ENCODE results near the gene MCF2L2.
"Not testable (repeated sequence)": the region's sequence is repeated elsewhere in the genome, so short reads cannot be mapped to it uniquely, and the experiment has no call there.

MCF2L2 gene

GRCh38 chr3:183195266-183195665 is 233.2 kb downstream of the MCF2L2 start:
- DNase-seq: no peak

GRCh38 chr3:183193762-183194689 is 234.4 kb downstream of the MCF2L2 start:
- DNase-seq: no peak

GRCh38 chr3:183192650-183193300 is 235.6 kb downstream of the MCF2L2 start:
- no peak for DNase-seq

GRCh38 chr3:183189641-183190040 is 238.8 kb downstream of the MCF2L2 start:
- DNase-seq: no peak

- DNase-seq: peak; percentile 23
Observed at GRCh38 chr3:183188895-183189462, 239.4 kb downstream of the MCF2L2 start.

- no peak for DNase-seq
Observed at GRCh38 chr3:183185696-183186095, 242.7 kb downstream of the MCF2L2 start.

GRCh38 chr3:183182732-183183610 is 245.4 kb downstream of the MCF2L2 start:
- no peak for DNase-seq

- no peak for DNase-seq
Observed at GRCh38 chr3:183182073-183182472, 246.3 kb downstream of the MCF2L2 start.

- DNase-seq: no peak
Observed at GRCh38 chr3:183181606-183182005, 246.8 kb downstream of the MCF2L2 start.

- DNase-seq: no peak
Observed at GRCh38 chr3:183180784-183181295, 247.6 kb downstream of the MCF2L2 start.

- no peak for DNase-seq
Observed at GRCh38 chr3:183180110-183180783, 248.2 kb downstream of the MCF2L2 start.

GRCh38 chr3:183179550-183179908 is 248.9 kb downstream of the MCF2L2 start:
- DNase-seq: not testable (repeated sequence)

GRCh38 chr3:183178833-183179549 is 249.4 kb downstream of the MCF2L2 start:
- DNase-seq: peak; percentile 44

- DNase-seq: no peak
Observed at GRCh38 chr3:183178512-183178832, 249.9 kb downstream of the MCF2L2 start.

GRCh38 chr3:183172051-183172639 is 256.3 kb downstream of the MCF2L2 start:
- no peak for DNase-seq

GRCh38 chr3:183167975-183168374 is 260.4 kb downstream of the MCF2L2 start:
- not testable (repeated sequence) for DNase-seq

GRCh38 chr3:183163563-183163962 is 264.9 kb downstream of the MCF2L2 start:
- no peak for DNase-seq

GRCh38 chr3:183161552-183162336 is 266.7 kb downstream of the MCF2L2 start:
- no peak for DNase-seq

GRCh38 chr3:183160616-183161015 is 267.8 kb downstream of the MCF2L2 start:
- no peak for DNase-seq

- no peak for DNase-seq
Observed at GRCh38 chr3:183159333-183159732, 269.1 kb downstream of the MCF2L2 start.

Data from activated CD4-positive, alpha-beta T cell treated with anti-CD3 and anti-CD28 coated beads, Interleukin-10, Interleukin-2, amounts not matched to agents 100 ng/mL and 50 ng/mL, durations not matched to agents 16 hours and 8 hours (primary cell).